ENCODE data around the gene DIAPH2. TPM values are rescaled to one million over a fixed set of nuclear protein-coding genes. Genes with fewer than 3 reads are reported as not detected.

The DIAPH2 gene
- total and polyA plus RNA-seq, 2 of the 13 experiments (the other 11 are each of a cell fraction or from before 2014, with no cell fraction given) = 2.1 to 8.5 TPM

DNA sequence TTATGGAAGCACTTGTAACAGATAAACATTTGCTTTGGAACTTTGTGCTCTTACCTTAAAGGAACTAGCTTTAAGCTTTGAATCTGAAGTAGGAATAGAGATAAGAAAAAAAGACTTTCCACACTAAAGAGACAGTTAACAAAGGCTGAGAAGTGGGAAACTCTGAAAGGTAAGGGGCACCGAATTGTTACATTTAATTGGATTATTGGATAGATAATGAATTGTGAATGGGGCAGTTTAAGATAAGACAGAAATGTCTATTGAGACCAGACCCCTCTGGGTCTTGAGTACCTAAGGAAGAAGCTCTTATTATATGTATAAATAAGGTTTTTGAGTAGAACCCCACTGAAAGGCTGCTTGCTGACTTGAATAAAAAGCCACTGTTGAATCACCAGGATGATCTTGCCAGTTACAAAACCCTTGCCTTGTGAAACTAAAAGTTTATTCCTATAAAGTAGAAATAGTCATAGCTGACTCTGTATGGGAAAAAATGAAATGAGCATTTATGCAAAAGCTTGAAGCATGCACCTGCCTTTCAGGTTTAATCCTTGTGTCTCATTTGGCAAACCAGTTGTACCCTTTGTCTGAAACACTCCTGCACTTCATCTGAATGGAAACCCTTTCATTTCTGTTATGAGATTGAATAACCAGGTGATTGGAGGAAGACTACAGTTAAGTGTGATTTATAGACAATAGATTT lies 622.3 kb downstream of the DIAPH2 start:
- TF ChIP-seq WIZ (CRISPR knock-in tag; IDR thresholded peaks at IDR 0.05) (no peak), ZNF891 (CRISPR knock-in tag; IDR thresholded peaks at IDR 0.05) (no peak), U2AF2 (IDR thresholded peaks at IDR 0.05; ENCODE audit: low read depth, low read length) (no peak), RARG (CRISPR knock-in tag; IDR thresholded peaks at IDR 0.05; ENCODE audit: low read depth) (no peak), RBM22 (optimal IDR thresholded peaks at IDR 0.05; ENCODE audit: low read length) (no peak), ZNF550 (CRISPR knock-in tag; IDR thresholded peaks at IDR 0.05; ENCODE audit: borderline replicate concordance) (no peak), ZEB1 (IDR thresholded peaks at IDR 0.05; ENCODE audit: insufficient replicate concordance, low read depth) (no peak), ZNF160 (CRISPR knock-in tag; IDR thresholded peaks at IDR 0.05) (no peak), NCOA5 (CRISPR knock-in tag; IDR thresholded peaks at IDR 0.05) (no peak), ZZZ3 (CRISPR knock-in tag; IDR thresholded peaks at IDR 0.05; ENCODE audit: borderline replicate concordance) (no peak), ZNF337 (CRISPR knock-in tag; IDR thresholded peaks at IDR 0.05; ENCODE audit: borderline replicate concordance, low read depth) (no peak), SRSF4 (IDR thresholded peaks at IDR 0.05; ENCODE audit: low read depth, low read length, poor library complexity, severe bottlenecking) (no peak), POGZ (CRISPR knock-in tag; IDR thresholded peaks at IDR 0.05) (no peak), ZNF672 (CRISPR knock-in tag; IDR thresholded peaks at IDR 0.05) (no peak)
- FAIRE-seq = no peak
- in situ Hi-C loops (cut with HindIII; ENCODE audit: extremely low pct_ligation_motif_present, low pct_unique_long_range_greater_than_20kb) (no loop called here), intact Hi-C loops (cut with micrococcal nuclease; ENCODE audit: unreplicated experiment) (no loop called here)
- H3K27me3 ChIP-seq (ENCODE audit: control insufficient read depth in 1 of 2, insufficient read depth in 2 of 2, low read length in 2 of 2) = no peaks in the 10 kb centered on the region
- H3K9me3 ChIP-seq (ENCODE audit: low read length) = no peaks in the 10 kb centered on the region
- no TSS peak for BruUV-seq (replicated peaks)
- ChIA-PET CTCF (ENCODE audit: low intra/inter-chr PET ratio, low total read pairs) (no interaction called here), POLR2A (no interaction called here)
- H3K27ac ChIP-seq (ENCODE audit: extremely low read length, insufficient read depth, low read length) = no peak overlapping the region
- ATAC-seq = no peak
- no peak overlapping the region for H2AFZ ChIP-seq (ENCODE audit: low read length)
- no peaks in the 10 kb centered on the region for H4K20me1 ChIP-seq (ENCODE audit: insufficient read depth, low read length)
- no peaks in the 10 kb centered on the region for H3K79me2 ChIP-seq (ENCODE audit: insufficient read depth, low read length)
- H3K4me1 ChIP-seq (ENCODE audit: insufficient read depth, low read length) = no peaks in the 10 kb centered on the region
- no peak overlapping the region for H3K4me3 ChIP-seq (replicated peaks in 1 of 3; ENCODE audit: insufficient read depth in 1 of 3, low read depth in 2 of 3, low read length in 3 of 3)
- H3K36me3 ChIP-seq (replicated peaks in 1 of 2; ENCODE audit: control insufficient read depth in 1 of 2, insufficient read depth in 2 of 2, low read length in 2 of 2) = no peaks in the 10 kb centered on the region
- 85% methylated on average over 1 of the region's 1 CpG for WGBS (ENCODE audit: low lambda C conversion rate)
- H3K4me2 ChIP-seq (ENCODE audit: low read depth, low read length) = no peak overlapping the region
- H3K9ac ChIP-seq (ENCODE audit: insufficient read depth, low read depth, low read length) = no peak overlapping the region
- DNase-seq (ENCODE audit: low spot score) = no peak

Data from HepG2 (cell line).